Tibial nerve (tissue), 4 donors: ENCODE measurements around the gene SV2A. TPM values are rescaled to one million over a fixed set of nuclear protein-coding genes. Genes with fewer than 3 reads are reported as not detected.
"Not testable (repeated sequence)": the region's sequence is repeated elsewhere in the genome, so short reads cannot be mapped to it uniquely, and the experiment has no call there.

Experiments used
- DNase-seq, 2 donors: peaks; one replicate each; pipeline ENCODE4 v3.0.0-alpha.2; 2019; ENCODE audit warnings: low spot score in 2 of 2
- H3K27ac ChIP-seq, 4 donors: fragments of 200-600 bp; sonication (generic) in 3 of 4; one replicate each; pipeline ENCODE4 v1.5.1; 2017 to 2019; ENCODE audit warnings: mild to moderate bottlenecking in 1 of 4
- H3K27me3 ChIP-seq, 2 donors: fragments of 200-600 bp; sonication (generic) in 1 of 2; one replicate each; pipeline versions ENCODE4 v1.5.1 to v1.6.0; 2017 to 2019
- H3K36me3 ChIP-seq, 3 donors: fragments of 200-600 bp; sonication (generic); one replicate each; pipeline ENCODE4 v1.5.1; 2018 to 2019
- H3K4me1 ChIP-seq, 4 donors: fragments of 200-600 bp; sonication (generic) in 3 of 4; one replicate each; pipeline ENCODE4 v1.5.1; 2017 to 2019
- H3K4me3 ChIP-seq, 4 donors: fragments of 200-600 bp; sonication (generic) in 3 of 4; one replicate each; pipeline ENCODE4 v1.5.1; 2017 to 2019; ENCODE audit warnings: mild to moderate bottlenecking in 1 of 4, moderate library complexity in 1 of 4
- H3K9me3 ChIP-seq, 4 donors: fragments of 200-600 bp; sonication (generic) in 3 of 4; one replicate each; pipeline ENCODE4 v1.5.1; 2017 to 2019
- EP300 ChIP-seq, 2 donors: sonication (generic); formaldehyde crosslinking; IDR thresholded peaks; one replicate each; pipeline ENCODE4 v1.6.1; 2017; ENCODE audit warnings: antibody characterized with exemption in 2 of 2, mild to moderate bottlenecking in 1 of 2
- POLR2A ChIP-seq, 2 donors: fragments of 450-650 bp; IDR thresholded peaks; one replicate each; pipeline ENCODE4 v1.6.1; 2017; ENCODE audit warnings: antibody characterized with exemption in 2 of 2, mild to moderate bottlenecking in 2 of 2, moderate library complexity in 2 of 2
- WGBS, 2 donors: methylation state at CpG; one replicate each; pipeline ENCODE4 v1.1.5; 2018; 5-methylcytosine and 5-hydroxymethylcytosine counted together
- total RNA-seq, 4 donors: library from RNA; depleted of rRNA; stranded (reverse); fragments of >200 nt; gene quantifications; one replicate each; pipeline ENCODE4 v1.1.0, GENCODE V29; 2016
- TF ChIP-seq, protein P1 (sequence below), 5 experiments: fragments of 200-600 bp in 3 of 5; fragments of 450-650 bp in 2 of 5; sonication (generic) in 3 of 5; IDR thresholded peaks; one replicate each; pipeline ENCODE4 v1.5.1; 2016 to 2019; ENCODE audit warnings: antibody characterized with exemption in 5 of 5, mild to moderate bottlenecking in 3 of 5, moderate library complexity in 2 of 5

The SV2A gene
- total RNA-seq, 4 donors from 2014 or later = 0.66 to 2.7 (median 1.8) TPM

DNA sequence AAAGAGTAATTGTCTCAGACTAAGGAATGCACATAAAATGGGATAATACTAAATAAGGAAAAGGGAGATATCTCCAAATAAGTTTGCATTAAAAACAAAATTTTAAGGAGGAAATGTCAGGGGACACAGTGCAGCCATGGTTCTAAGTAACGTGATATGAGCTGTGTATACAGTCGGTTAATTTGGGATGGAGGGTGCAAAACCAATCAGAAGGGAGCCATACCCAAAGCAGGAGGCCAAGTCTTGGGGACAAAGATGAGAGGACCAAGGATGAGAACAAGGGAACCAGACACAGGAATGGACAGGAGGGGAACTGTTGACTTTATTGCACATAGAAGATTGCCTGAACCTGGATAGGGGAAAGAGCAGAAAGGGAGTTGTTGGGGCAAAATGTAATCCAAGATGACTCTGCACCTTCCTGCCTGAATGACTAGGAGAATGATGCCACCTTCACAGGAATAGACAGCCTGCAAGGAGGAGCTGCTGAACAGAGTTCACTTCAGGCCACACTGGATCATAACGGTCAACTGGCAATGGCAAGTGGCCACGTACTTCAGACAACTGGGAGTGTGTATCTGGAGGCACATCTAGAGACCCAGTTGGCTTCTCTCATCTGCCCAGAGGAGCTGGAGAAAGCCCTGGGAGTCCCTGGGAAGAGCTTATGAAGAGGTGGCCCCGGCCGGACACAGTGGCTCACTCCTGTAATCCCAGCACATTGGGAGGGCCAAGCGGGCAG, 40.3 kb downstream of the SV2A start:
- Histone ChIP-seq H3K36me3 (no peaks in the 10 kb centered on the region), H3K27ac (no peak overlapping the region), H3K4me3 (no peak overlapping the region), H3K4me1 (no peaks in the 10 kb centered on the region), H3K27me3 (no peaks in the 10 kb centered on the region), H3K9me3 (no peaks in the 10 kb centered on the region)
- TF ChIP-seq EP300 (IDR thresholded peaks at IDR 0.05) (no peak), POLR2A (IDR thresholded peaks at IDR 0.05) (no peak)
- TF ChIP-seq, protein P1, sequence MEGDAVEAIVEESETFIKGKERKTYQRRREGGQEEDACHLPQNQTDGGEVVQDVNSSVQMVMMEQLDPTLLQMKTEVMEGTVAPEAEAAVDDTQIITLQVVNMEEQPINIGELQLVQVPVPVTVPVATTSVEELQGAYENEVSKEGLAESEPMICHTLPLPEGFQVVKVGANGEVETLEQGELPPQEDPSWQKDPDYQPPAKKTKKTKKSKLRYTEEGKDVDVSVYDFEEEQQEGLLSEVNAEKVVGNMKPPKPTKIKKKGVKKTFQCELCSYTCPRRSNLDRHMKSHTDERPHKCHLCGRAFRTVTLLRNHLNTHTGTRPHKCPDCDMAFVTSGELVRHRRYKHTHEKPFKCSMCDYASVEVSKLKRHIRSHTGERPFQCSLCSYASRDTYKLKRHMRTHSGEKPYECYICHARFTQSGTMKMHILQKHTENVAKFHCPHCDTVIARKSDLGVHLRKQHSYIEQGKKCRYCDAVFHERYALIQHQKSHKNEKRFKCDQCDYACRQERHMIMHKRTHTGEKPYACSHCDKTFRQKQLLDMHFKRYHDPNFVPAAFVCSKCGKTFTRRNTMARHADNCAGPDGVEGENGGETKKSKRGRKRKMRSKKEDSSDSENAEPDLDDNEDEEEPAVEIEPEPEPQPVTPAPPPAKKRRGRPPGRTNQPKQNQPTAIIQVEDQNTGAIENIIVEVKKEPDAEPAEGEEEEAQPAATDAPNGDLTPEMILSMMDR (IDR thresholded peaks at IDR 0.05) = no peak
- WGBS, 2 donors = 90 to 94% methylated on average over 7 of the region's 7 CpGs
- DNase-seq = no peak

DNA sequence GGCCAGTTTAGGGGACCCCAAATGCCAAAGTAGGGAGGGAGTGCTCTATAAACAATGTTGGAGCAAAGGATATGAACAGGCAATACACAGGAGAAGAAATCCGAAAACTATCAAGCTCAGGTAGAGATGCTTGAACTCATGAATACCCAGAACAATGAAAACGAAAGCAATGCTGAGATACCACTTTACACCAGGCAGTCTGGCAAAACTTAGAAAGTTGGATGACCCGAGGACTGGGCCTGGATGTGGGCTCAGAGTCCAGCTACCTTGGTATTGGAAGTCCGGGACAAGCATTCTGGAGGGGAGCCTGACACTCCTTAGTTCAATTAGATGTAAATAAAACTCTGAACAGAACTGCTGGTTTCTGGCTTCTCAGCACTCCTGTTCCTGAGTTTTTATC, 44.6 kb downstream of the SV2A start:
- not testable (repeated sequence) for H3K9me3 ChIP-seq, H3K4me3 ChIP-seq, H3K36me3 ChIP-seq, H3K27ac ChIP-seq, H3K4me1 ChIP-seq, DNase-seq, H3K27me3 ChIP-seq
- no CpG with 5 or more reads among the region's 4 CpGs for WGBS, 2 donors

DNA sequence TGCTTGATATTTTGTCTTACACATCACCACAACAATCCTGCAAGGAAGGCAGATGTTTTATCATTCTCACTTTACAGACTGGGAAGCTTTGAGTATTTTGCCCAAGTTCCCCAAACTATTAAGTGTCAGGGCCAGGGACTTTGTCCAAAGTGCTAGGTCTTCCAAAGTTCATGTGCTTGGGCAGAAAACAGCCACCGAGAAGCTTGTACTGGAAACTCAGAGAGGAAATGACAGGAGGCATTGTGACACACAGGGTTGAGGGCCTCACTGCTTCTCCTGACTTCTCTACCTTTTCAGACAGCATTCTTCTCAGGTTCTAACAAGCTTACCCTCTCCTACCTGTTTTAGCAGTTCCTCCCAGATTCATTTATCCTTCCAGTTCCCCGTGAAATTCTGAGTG, 50.8 kb downstream of the SV2A start:
- WGBS, 2 donors = no CpG with 5 or more reads among the region's 2 CpGs

DNA sequence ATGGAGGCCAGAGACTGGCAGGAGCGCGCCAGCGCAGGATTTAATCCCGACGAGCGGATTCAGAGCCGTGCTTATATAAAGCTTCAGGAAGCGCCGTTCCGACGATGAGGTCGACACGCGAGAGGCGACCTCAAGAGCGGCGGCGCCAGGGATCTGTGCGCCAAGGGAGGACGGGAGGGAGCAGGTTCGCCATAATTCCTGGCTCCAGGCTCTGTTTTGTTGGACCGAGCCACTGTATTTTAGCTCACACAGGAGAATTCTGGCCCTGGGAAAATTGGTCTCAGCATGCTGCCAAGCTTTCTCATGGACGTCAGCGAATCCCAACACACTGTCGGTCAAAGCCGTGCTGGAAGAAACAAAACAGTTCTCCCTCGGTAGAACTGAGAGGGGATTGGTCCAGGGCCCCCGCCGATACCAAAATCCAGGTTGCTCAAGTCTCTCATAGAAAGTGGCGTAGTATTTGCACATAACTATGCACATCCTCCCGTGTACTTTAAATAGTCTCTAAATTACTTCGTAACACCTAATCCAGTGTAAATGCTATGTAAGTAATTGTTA, 56.1 kb downstream of the SV2A start:
- not testable (repeated sequence) for H3K36me3 ChIP-seq, H3K27me3 ChIP-seq, DNase-seq, H3K4me1 ChIP-seq, H3K4me3 ChIP-seq, H3K27ac ChIP-seq, H3K9me3 ChIP-seq
- WGBS, 2 donors = no CpG with 5 or more reads among the region's 32 CpGs

More for the DNA sequence above, 50.8 kb downstream of the SV2A start:
- not testable (repeated sequence) for H3K36me3 ChIP-seq, H3K27ac ChIP-seq, H3K27me3 ChIP-seq, DNase-seq, H3K4me1 ChIP-seq, H3K4me3 ChIP-seq, H3K9me3 ChIP-seq

DNA sequence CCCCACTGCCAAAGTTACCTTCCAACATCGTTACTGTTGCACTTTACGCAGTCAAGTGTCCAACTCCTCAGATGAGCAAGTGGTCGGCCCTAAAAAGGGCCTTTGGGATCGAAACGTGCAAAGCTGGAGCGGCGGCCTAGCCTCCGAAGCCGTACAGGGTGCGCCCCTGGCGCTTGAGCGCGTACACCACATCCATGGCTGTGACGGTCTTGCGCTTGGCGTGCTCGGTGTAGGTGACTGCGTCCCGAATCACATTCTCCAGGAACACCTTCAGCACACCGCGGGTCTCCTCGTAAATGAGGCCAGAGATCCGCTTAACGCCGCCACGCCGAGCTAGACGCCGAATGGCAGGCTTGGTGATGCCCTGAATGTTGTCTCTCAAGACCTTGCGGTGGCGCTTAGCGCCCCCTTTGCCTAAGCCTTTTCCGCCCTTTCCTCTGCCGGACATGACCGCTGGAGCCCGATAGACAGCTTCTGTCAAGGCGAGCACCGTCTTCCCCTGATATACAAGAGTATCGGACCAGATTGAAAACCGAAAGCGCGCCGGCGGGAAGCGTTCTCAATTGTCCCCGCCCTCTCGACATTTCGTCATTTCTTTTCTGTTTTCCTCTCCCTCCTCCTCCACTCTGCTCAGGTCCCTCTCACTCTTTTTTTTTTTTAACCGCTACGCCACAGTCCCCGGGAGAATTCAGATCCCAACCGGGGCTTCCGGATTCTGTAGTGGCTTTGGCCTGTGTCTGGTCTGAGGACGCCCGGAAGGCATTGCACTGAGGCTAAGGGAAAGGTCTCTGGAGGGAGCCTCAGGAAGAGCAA, 56.8 kb downstream of the SV2A start:
- H3K4me3 ChIP-seq, DNase-seq, H3K27me3 ChIP-seq, H3K36me3 ChIP-seq, H3K27ac ChIP-seq, H3K4me1 ChIP-seq, H3K9me3 ChIP-seq: not testable (repeated sequence)
- WGBS, 2 donors = no CpG with 5 or more reads among the region's 55 CpGs

DNA sequence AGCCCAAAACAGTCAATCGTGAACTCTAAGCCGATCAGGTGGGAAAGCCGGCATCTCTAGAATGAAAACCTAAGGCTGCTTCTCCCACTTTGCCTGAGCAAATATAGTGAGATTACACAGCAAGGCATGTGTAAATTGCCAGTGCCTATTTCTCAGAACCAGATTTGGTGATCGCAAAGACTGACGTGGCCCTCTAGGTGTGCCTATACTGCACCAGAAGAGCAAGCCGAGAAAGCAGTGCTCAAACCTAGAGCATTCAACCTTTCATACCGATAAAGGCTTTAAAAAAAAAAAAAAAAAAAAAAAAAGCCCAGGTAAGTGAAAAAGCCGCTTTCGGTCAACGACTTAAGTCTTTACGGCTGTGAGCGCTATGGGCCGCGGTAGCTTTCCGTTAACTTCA, 57.4 kb downstream of the SV2A start:
- DNase-seq, H3K4me1 ChIP-seq, H3K27me3 ChIP-seq, H3K4me3 ChIP-seq, H3K36me3 ChIP-seq, H3K9me3 ChIP-seq, H3K27ac ChIP-seq: not testable (repeated sequence)
- WGBS, 2 donors = no CpG with 5 or more reads among the region's 15 CpGs

Other genes with a start within 250 kb of the SV2A start
- 10 to 100 TPM in 1 of 4 donors, 1 to 10 TPM in 3; 1.4 to 22.5 (median 3.7) TPM for gene FCGR1A, start 135.2 kb downstream of the SV2A start, total RNA-seq
- 10 to 100 TPM; 28.5 to 81.9 (median 57.8) TPM for gene BOLA1, start 18.3 kb downstream of the SV2A start, total RNA-seq
- gene SF3B4, start 10.0 kb upstream of the SV2A start, total RNA-seq = 10 to 100 TPM in 2 of 4 donors, 1 to 10 TPM in 2; 6.3 to 14.3 (median 9.7) TPM
- 10 to 100 TPM; 10.3 to 21.4 (median 13.6) TPM for gene MTMR11, start 19.0 kb upstream of the SV2A start, total RNA-seq
- 10 to 100 TPM; 54.3 to 84.6 (median 80.1) TPM for gene OTUD7B, start 92.9 kb upstream of the SV2A start, total RNA-seq
- gene VPS45, start 149.9 kb upstream of the SV2A start, total RNA-seq = 10 to 100 TPM; 32.6 to 41.2 (median 37.1) TPM
- 10 to 100 TPM; 37.8 to 55.2 (median 39.9) TPM for gene PLEKHO1, start 232.1 kb upstream of the SV2A start, total RNA-seq